Common myeloid progenitor, CD34-positive (primary cell): ENCODE measurements around the gene LMCD1.

ENCODE experiments used
- CTCF ChIA-PET: fragments of 350-600 bp; sonication (Branson Sonifier 250); formaldehyde crosslinking; loops from one replicate; lab custom pipeline; 2021; ENCODE audit warnings: antibody characterized with exemption; lab: Charles Lee
- POLR2A ChIA-PET: fragments of 350-600 bp; sonication (Branson Sonifier 250); formaldehyde crosslinking; loops from one replicate; lab custom pipeline; 2021; ENCODE audit warnings: antibody characterized with exemption; lab: Charles Lee
- DNase-seq, 3 donors: peaks; one replicate each; pipeline versions ENCODE4 v3.0.0 to v3.0.0-alpha.2; 2013
- H3K27ac ChIP-seq, 2 experiments: 1 replicate in 1 of 2; 2 replicates in 1 of 2; pipeline ENCODE4 v1.7.0; 2013; ENCODE audit warnings: inconsistent platforms in 2 of 2, low read length in 2 of 2, mild to moderate bottlenecking in 2 of 2, low read depth in 1 of 2, moderate library complexity in 1 of 2; ENCODE audit not compliant: severe bottlenecking in 2 of 2, insufficient read depth in 1 of 2, poor library complexity in 1 of 2
- H3K27me3 ChIP-seq, 5 experiments: replicated peaks in 2 of 5; 1 replicate in 3 of 5; 2 replicates in 2 of 5; pipeline versions ENCODE4 v1.6.1 to v1.7.0; 2013; ENCODE audit warnings: low read length in 4 of 5, mild to moderate bottlenecking in 2 of 5, moderate library complexity in 2 of 5, inconsistent platforms in 1 of 5; ENCODE audit not compliant: insufficient read depth in 5 of 5, control insufficient read depth in 4 of 5
- H3K36me3 ChIP-seq, 4 experiments: 1 replicate in 2 of 4; 2 replicates in 2 of 4; pipeline versions ENCODE4 v1.6.1 to v1.7.0; 2013; ENCODE audit warnings: low read length in 3 of 4, control low read depth in 1 of 4, mild to moderate bottlenecking in 1 of 4; ENCODE audit not compliant: control insufficient read depth in 4 of 4, insufficient read depth in 4 of 4
- H3K4me1 ChIP-seq, 4 experiments: 1 replicate in 3 of 4; 2 replicates in 1 of 4; pipeline versions ENCODE4 v1.6.1 to v1.7.1; 2013; ENCODE audit warnings: low read length in 3 of 4, mild to moderate bottlenecking in 3 of 4, control low read depth in 1 of 4, inconsistent platforms in 1 of 4, moderate library complexity in 1 of 4; ENCODE audit not compliant: control insufficient read depth in 4 of 4, insufficient read depth in 4 of 4; ENCODE audit errors: control extremely low read depth in 1 of 4
- H3K4me3 ChIP-seq, 7 experiments: 1 replicate in 4 of 7; 2 replicates in 3 of 7; pipeline versions ENCODE4 v1.5.1 to v1.7.0; 2013; ENCODE audit warnings: mild to moderate bottlenecking in 7 of 7, low read length in 6 of 7, moderate library complexity in 6 of 7, inconsistent platforms in 2 of 7, low read depth in 2 of 7, control low read depth in 1 of 7; ENCODE audit not compliant: insufficient read depth in 4 of 7, control insufficient read depth in 1 of 7; ENCODE audit errors: extremely low read depth in 1 of 7
- H3K9me3 ChIP-seq, 5 experiments: 1 replicate in 4 of 5; 2 replicates in 1 of 5; pipeline versions ENCODE4 v1.6.1 to v1.7.1; 2013; ENCODE audit warnings: low read length in 4 of 5, mild to moderate bottlenecking in 2 of 5, inconsistent platforms in 1 of 5, low read depth in 1 of 5, moderate library complexity in 1 of 5; ENCODE audit not compliant: control insufficient read depth in 4 of 5, insufficient read depth in 2 of 5; ENCODE audit errors: control extremely low read depth in 1 of 5
- WGBS: methylation state at CpG from one replicate; pipeline ENCODE4 v1.1.5; 2013; ENCODE audit not compliant: insufficient coverage; 5-methylcytosine and 5-hydroxymethylcytosine counted together

Gene LMCD1

DNA sequence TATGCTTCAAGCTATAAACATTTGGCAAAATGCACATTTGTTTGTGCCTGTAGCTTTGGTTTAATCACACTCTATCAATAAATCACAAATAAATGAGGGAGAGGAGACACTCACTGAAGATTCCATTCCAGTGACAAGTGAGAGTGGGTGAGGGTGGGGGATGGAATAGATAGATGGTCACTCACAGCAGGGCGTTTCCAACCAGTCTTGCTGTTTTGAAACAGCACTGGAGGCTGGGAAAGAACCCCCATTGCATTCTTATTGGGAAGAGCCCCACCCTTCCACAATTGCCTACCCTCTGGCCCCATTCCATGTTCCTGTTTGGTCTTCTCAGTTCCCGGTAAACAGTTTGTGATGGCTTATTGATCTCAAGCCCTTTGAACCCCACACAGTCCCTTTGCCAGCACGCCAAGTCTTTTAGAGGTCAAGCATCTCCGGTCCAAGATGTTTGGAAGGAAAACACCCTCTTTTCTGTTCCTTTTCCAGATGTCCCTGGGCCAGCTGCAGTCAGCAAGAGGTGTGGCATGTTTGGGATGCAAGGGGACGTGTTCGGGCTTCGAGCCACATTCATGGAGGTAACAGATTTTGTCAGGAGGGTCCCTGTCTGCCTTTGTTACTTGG is 30.7 kb downstream of the LMCD1 start:
- Histone ChIP-seq H3K27ac (no peak overlapping the region), H3K4me1 (peaks cover 0 to 11% (median 0%) of the 10 kb centered on the region in 4 experiments), H3K36me3 (no peaks in the 10 kb centered on the region), H3K27me3 (no peaks in the 10 kb centered on the region), H3K9me3 (peaks cover 0 to 5% (median 0%) of the 10 kb centered on the region in 5 experiments), H3K4me3 (no peak overlapping the region)
- DNase-seq = no peak
- CTCF ChIA-PET = no interaction called here
- 98% methylated on average over 6 of the region's 7 CpGs for WGBS
- POLR2A ChIA-PET = no interaction called here

- Histone ChIP-seq H3K9me3 (peaks cover 0 to 2% (median 0%) of the 10 kb centered on the region in 5 experiments), H3K36me3 (no peaks in the 10 kb centered on the region), H3K4me3 (no peak overlapping the region), H3K27me3 (no peaks in the 10 kb centered on the region), H3K4me1 (no peaks in the 10 kb centered on the region), H3K27ac (no peak overlapping the region)
- DNase-seq = no peak
- no CpG with 5 or more reads among the region's 8 CpGs for WGBS
- POLR2A ChIA-PET = no interaction called here
- CTCF ChIA-PET = no interaction called here
These were observed 34.8 kb downstream of the LMCD1 start for GRCh38 chr3:8536096-8537056.

- Histone ChIP-seq H3K4me3 (no peak overlapping the region), H3K9me3 (peaks cover 0 to 2% (median 0%) of the 10 kb centered on the region in 5 experiments), H3K36me3 (no peaks in the 10 kb centered on the region), H3K4me1 (no peaks in the 10 kb centered on the region), H3K27ac (no peak overlapping the region), H3K27me3 (no peaks in the 10 kb centered on the region)
- ChIA-PET POLR2A (no interaction called here), CTCF (no interaction called here)
- no peak for DNase-seq
- WGBS = 100% methylated on average over 1 of the region's 1 CpG
These were observed 35.8 kb downstream of the LMCD1 start for GRCh38 chr3:8537440-8537839.

DNA sequence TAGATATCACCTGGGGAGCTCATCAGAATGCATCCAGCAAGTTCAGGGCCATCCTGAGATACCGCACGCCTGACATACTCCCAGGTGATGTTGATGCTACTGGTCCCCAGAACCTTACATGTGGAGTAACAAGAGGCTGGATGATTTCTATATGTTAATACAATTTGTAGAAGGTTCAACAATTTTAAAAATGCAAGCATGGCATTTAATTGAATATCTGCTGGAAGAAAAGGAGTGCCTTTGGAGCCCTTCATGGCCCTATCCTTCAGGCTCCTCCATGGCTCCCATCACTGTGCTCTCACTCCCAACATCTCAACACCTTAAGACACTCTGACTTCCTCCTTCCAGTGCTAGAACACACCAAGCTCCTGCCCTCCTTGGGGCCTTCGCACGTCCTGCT is 36.6 kb downstream of the LMCD1 start:
- no peaks in the 10 kb centered on the region for H3K36me3 ChIP-seq
- H3K4me1 ChIP-seq = no peaks in the 10 kb centered on the region
- CTCF ChIA-PET = no interaction called here
- peaks cover 0 to 2% (median 0%) of the 10 kb centered on the region in 5 experiments for H3K9me3 ChIP-seq
- H3K27ac ChIP-seq = no peak overlapping the region
- 96% methylated on average over 4 of the region's 4 CpGs for WGBS
- H3K4me3 ChIP-seq = no peak overlapping the region
- POLR2A ChIA-PET = no interaction called here
- no peak for DNase-seq
- H3K27me3 ChIP-seq = no peaks in the 10 kb centered on the region

DNA sequence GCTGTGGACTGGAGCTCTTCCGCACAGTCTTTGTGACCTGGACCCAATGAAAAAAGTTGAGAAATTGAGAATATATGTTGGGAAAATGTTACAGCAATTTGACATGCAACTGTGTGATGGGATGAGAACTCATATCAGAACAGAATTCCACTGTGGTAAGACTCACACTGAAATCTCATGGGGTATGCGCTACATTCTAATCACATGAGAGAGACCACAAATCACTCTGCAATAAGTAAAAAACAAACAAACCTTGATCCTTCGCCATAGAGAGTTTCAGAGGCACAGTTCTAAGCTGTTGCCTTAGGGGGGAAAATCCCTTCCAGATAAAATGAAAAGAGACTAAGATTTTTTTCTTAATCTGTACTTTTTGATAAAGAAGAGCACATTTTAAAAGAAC is 37.3 kb downstream of the LMCD1 start:
- CTCF ChIA-PET = no interaction called here
- Histone ChIP-seq H3K27me3 (no peaks in the 10 kb centered on the region), H3K27ac (no peak overlapping the region), H3K36me3 (no peaks in the 10 kb centered on the region), H3K9me3 (peaks cover 0 to 2% (median 0%) of the 10 kb centered on the region in 5 experiments), H3K4me1 (no peaks in the 10 kb centered on the region), H3K4me3 (no peak overlapping the region)
- WGBS = 83% methylated on average over 1 of the region's 3 CpGs
- DNase-seq = no peak
- POLR2A ChIA-PET = no interaction called here

- Histone ChIP-seq H3K9me3 (peaks cover 0 to 2% (median 0%) of the 10 kb centered on the region in 5 experiments), H3K4me3 (no peak overlapping the region), H3K36me3 (no peaks in the 10 kb centered on the region), H3K27me3 (no peaks in the 10 kb centered on the region), H3K27ac (no peak overlapping the region), H3K4me1 (no peaks in the 10 kb centered on the region)
- POLR2A ChIA-PET = no interaction called here
- CTCF ChIA-PET = no interaction called here
- no peak for DNase-seq
- WGBS = 89% methylated on average over 6 of the region's 7 CpGs
These were observed 37.8 kb downstream of the LMCD1 start for GRCh38 chr3:8539419-8539818.

- POLR2A ChIA-PET = no interaction called here
- CTCF ChIA-PET = no interaction called here
- WGBS = 92% methylated on average over 4 of the region's 6 CpGs
- H3K27ac ChIP-seq = no peak overlapping the region
- no peaks in the 10 kb centered on the region for H3K36me3 ChIP-seq
- H3K27me3 ChIP-seq = no peaks in the 10 kb centered on the region
- H3K4me1 ChIP-seq = no peaks in the 10 kb centered on the region
- DNase-seq = no peak
- H3K4me3 ChIP-seq = no peak overlapping the region
- peaks cover 0 to 2% (median 0%) of the 10 kb centered on the region in 5 experiments for H3K9me3 ChIP-seq
These were observed 38.8 kb downstream of the LMCD1 start for GRCh38 chr3:8540456-8540855.
